ENCODE data around the gene DPPA2.

- TF ChIP-seq CTCF (IDR thresholded peaks at IDR 0.05) (no peak), POLR2A (IDR thresholded peaks at IDR 0.05) (no peak)
These were observed 14.1 kb upstream of the DPPA2 start for GRCh38 chr3:109330405-109330804.
